GM10266 (cell line): ENCODE measurements around the gene VAMP8.
"Not testable (repeated sequence)": the region's sequence is repeated elsewhere in the genome, so short reads cannot be mapped to it uniquely, and the experiment has no call there.

ENCODE experiments used
- DNase-seq: peaks from one replicate; pipeline ENCODE4 v3.0.0; 2012; ENCODE audit errors: extremely low spot score
- CTCF ChIP-seq: IDR thresholded peaks from 2 replicates; pipeline ENCODE4 v1.5.1; 2012; ENCODE audit warnings: mild to moderate bottlenecking, low read depth; ENCODE audit not compliant: control insufficient read depth, insufficient read depth; ENCODE audit errors: missing control alignments

VAMP8 gene

GRCh38 chr2:85607268-85608215 lies 30.2 kb downstream of the VAMP8 start:
- no peak for DNase-seq
- no peak for TF ChIP-seq CTCF

GRCh38 chr2:85611217-85611704 lies 33.9 kb downstream of the VAMP8 start:
- TF ChIP-seq CTCF = no peak
- no peak for DNase-seq

GRCh38 chr2:85611705-85612587 lies 34.6 kb downstream of the VAMP8 start, which contains the start of gene C2orf68:
Gene C2orf68 (minus strand): TSS chr2:85612066. CDS start chr2:85611984, 82 bp downstream.
- no peak for TF ChIP-seq CTCF
- DNase-seq = peak; percentile 96

GRCh38 chr2:85613717-85614515 lies 36.5 kb downstream of the VAMP8 start:
- no peak for DNase-seq
- no peak for TF ChIP-seq CTCF

GRCh38 chr2:85614757-85615156 lies 37.4 kb downstream of the VAMP8 start:
- not testable (repeated sequence) for DNase-seq

GRCh38 chr2:85615413-85615728 lies 38.0 kb downstream of the VAMP8 start:
- no peak for DNase-seq
- TF ChIP-seq CTCF = no peak

GRCh38 chr2:85617723-85618122 lies 40.3 kb downstream of the VAMP8 start:
- not testable (repeated sequence) for DNase-seq

GRCh38 chr2:85619617-85620016 lies 42.2 kb downstream of the VAMP8 start:
- TF ChIP-seq CTCF = no peak
- no peak for DNase-seq
